HUES48 (cell line): ENCODE results near the gene C5orf15.

ENCODE experiments used
- H3K27ac ChIP-seq: one replicate; pipeline ENCODE4 v1.7.0; 2013; ENCODE audit warnings: low read depth, low read length, inconsistent platforms
- H3K27me3 ChIP-seq: 2 replicates; pipeline ENCODE4 v1.6.1; 2013; ENCODE audit warnings: mild to moderate bottlenecking, low read length; ENCODE audit not compliant: control insufficient read depth, insufficient read depth
- H3K36me3 ChIP-seq: 2 replicates; pipeline ENCODE4 v1.6.1; 2013; ENCODE audit warnings: low read length; ENCODE audit not compliant: control insufficient read depth, insufficient read depth
- H3K4me1 ChIP-seq: 2 replicates; pipeline ENCODE4 v1.6.1; 2013; ENCODE audit warnings: mild to moderate bottlenecking, low read length; ENCODE audit not compliant: control insufficient read depth, insufficient read depth
- H3K4me3 ChIP-seq: 2 replicates; pipeline ENCODE4 v1.5.1; 2013; ENCODE audit warnings: mild to moderate bottlenecking, low read depth, low read length
- H3K9ac ChIP-seq: 2 replicates; pipeline ENCODE4 v1.6.1; 2013; ENCODE audit warnings: mild to moderate bottlenecking, low read depth, low read length, moderate library complexity
- H3K9me3 ChIP-seq: 2 replicates; pipeline ENCODE4 v1.6.1; 2013; ENCODE audit warnings: low read length; ENCODE audit not compliant: control insufficient read depth, insufficient read depth

The C5orf15 gene

DNA sequence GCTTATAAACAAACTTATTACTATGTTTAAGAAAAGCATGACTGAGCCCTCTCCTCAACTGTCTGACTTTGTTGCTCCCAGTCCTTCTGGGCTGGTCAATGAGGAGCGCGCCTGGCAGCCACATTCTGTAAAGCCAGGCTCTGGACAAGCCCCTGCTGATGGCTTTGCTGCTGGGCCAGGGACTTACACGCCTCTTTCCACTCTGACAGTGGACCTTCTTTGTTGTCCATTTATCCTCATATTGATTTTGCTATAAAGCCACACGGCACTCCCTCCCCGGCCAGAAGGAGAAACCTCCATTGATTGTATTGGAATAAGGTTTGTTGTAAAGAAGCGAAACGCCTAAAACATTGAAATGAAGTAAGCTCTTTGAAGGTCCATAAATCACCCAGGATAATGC lies 50.6 kb downstream of the C5orf15 start:
- H3K4me3 ChIP-seq: no peak overlapping the region
- H3K36me3 ChIP-seq: no peaks in the 10 kb centered on the region
- no peaks in the 10 kb centered on the region for H3K4me1 ChIP-seq
- no peak overlapping the region for H3K27ac ChIP-seq
- H3K9me3 ChIP-seq: no peaks in the 10 kb centered on the region
- H3K9ac ChIP-seq: no peak overlapping the region
- no peaks in the 10 kb centered on the region for H3K27me3 ChIP-seq

DNA sequence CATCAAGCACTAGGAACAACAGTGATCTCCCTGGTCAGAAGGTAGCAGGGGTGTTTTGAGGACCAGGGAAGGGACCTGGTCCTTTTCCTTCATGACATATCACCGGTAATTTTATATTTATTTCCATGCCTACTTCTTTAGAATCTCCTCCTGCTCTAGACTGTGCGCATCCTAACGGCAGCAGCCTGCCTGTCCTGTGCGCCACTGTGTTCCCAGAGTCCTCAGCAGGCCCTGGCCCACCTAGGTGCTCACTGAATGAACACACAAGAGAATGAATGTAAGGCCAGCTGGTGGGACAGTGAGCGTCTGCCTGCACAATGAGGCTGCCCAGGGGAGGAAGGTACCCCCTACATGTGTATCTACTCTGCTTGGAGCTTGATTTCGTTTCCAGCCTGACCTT lies 51.5 kb downstream of the C5orf15 start:
- Histone ChIP-seq H3K9me3 (no peaks in the 10 kb centered on the region), H3K9ac (no peak overlapping the region), H3K4me3 (no peak overlapping the region), H3K4me1 (no peaks in the 10 kb centered on the region), H3K36me3 (no peaks in the 10 kb centered on the region), H3K27ac (no peak overlapping the region), H3K27me3 (no peaks in the 10 kb centered on the region)

DNA sequence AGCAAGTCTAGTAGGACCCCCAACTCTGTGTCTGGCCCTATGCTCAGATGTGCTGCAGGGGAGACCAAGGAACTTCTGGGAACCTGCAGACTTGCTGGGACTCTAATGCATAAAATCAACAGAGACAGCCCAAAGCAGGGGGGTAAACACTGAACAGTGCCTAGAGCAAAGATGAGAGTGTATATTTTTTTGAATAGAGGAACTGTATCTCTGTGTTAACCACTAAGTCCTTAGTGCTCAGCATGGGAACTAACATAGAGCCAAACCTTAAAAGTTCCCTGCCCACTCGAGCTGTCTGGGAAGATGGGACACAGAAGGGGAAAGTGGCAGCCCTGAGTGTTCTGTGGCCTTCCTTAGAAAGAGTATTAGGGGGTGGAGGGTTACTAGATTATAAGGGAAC lies 51.9 kb downstream of the C5orf15 start:
- Histone ChIP-seq H3K27ac (no peak overlapping the region), H3K36me3 (no peaks in the 10 kb centered on the region), H3K4me1 (no peaks in the 10 kb centered on the region), H3K27me3 (no peaks in the 10 kb centered on the region), H3K4me3 (no peak overlapping the region), H3K9ac (no peak overlapping the region), H3K9me3 (no peaks in the 10 kb centered on the region)

DNA sequence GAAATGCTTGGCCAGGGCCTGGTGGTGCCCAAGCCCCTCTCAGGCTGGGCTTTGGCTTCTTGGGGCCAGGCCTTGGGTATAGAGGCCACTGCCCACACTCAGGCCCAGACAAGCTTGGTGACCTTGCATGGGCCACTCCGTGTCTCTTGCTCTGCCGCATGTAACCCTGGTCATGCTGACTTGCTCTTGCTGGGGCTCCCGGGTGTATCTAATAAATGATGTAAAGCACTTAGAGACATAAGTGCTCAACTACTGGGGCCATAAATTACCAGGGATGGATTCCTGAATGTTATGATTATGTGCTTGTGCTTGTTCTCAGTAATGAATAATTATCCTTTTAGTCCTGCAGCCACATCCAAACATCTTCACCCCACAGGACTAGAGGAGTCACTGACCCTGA lies 54.0 kb downstream of the C5orf15 start:
- H3K27me3 ChIP-seq: no peaks in the 10 kb centered on the region
- no peaks in the 10 kb centered on the region for H3K4me1 ChIP-seq
- no peak overlapping the region for H3K9ac ChIP-seq
- H3K4me3 ChIP-seq: no peak overlapping the region
- H3K36me3 ChIP-seq: no peaks in the 10 kb centered on the region
- H3K9me3 ChIP-seq: no peaks in the 10 kb centered on the region
- H3K27ac ChIP-seq: no peak overlapping the region

DNA sequence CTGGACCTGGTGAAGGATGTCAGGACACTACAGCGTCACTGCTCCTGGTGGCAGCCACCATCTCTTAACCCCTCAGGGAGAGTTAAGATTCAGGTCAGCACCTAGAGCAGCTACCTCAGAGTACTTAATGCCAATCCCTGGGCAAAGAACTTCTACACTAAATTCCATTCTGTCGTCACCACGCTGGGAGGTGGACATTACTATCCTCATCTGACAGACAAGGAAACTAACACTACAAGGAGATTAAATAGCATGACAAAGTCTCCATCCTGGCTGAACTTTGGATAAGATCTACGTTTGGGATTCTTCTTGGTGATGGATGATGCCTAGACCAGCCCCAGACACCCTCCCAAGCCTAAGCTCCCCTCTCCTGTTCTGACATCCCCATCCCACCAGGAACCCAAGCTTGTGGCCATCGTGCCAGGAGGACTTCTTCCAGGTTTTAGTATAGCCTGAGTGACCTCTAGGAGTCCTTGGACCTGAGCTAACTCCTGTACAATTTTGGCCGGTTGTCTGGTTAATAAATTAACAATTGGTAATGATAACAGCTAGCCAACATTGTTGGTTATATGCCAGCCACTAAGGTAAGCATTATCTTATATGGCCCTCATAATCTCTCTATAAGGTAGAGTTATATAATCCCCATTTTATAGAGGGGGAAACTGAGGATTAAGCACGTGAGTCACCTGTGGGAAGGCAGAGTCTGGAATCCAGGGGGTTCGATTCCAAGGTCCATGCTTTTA lies 54.8 kb downstream of the C5orf15 start:
- H3K27me3 ChIP-seq: no peaks in the 10 kb centered on the region
- H3K9me3 ChIP-seq: no peaks in the 10 kb centered on the region
- H3K4me3 ChIP-seq: no peak overlapping the region
- H3K9ac ChIP-seq: no peak overlapping the region
- H3K4me1 ChIP-seq: no peaks in the 10 kb centered on the region
- no peak overlapping the region for H3K27ac ChIP-seq
- H3K36me3 ChIP-seq: no peaks in the 10 kb centered on the region

DNA sequence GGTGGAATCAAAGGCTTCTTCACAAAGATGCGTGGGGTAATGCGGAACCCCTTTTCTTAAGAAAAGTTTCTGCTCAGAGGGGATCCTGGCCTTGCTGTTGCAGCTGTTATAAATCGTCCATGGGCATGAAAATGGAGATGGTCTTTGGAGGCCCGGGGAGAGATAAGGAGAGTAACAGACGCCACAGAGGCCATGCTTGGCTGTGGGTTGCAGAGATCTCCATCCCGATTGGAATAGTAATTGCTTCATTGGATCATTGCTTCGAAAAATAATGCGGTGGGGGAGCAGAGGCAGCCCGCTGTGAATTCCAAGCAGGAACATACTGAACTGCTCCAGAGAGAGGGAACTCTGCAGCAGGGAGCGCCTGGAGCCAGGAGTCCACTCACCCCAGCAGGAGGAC lies 55.5 kb downstream of the C5orf15 start:
- no peak overlapping the region for H3K9ac ChIP-seq
- no peaks in the 10 kb centered on the region for H3K9me3 ChIP-seq
- no peaks in the 10 kb centered on the region for H3K4me1 ChIP-seq
- no peak overlapping the region for H3K4me3 ChIP-seq
- no peaks in the 10 kb centered on the region for H3K36me3 ChIP-seq
- H3K27ac ChIP-seq: no peak overlapping the region
- no peaks in the 10 kb centered on the region for H3K27me3 ChIP-seq

DNA sequence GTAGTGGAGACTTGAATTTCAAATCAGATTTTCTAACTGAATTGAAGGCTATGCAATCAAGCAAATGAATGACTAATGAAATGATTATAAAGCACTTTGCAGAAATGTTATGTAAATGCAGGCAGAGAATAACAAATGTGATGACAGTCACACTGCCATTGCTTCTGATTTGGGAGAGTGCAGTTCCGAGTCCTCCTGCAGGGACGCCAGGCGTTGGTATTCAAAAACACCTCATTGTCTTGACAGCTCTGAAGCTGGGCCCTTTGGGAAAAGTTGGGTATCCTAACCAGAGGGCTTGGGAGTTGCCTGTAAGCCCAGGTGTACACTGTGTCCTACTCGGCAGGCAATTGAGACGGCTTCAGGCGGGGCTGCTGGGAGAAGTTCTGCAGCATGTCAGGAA lies 57.9 kb downstream of the C5orf15 start:
- no peak overlapping the region for H3K9ac ChIP-seq
- H3K27me3 ChIP-seq: no peaks in the 10 kb centered on the region
- no peak overlapping the region for H3K4me3 ChIP-seq
- no peaks in the 10 kb centered on the region for H3K4me1 ChIP-seq
- H3K36me3 ChIP-seq: no peaks in the 10 kb centered on the region
- H3K27ac ChIP-seq: no peak overlapping the region
- H3K9me3 ChIP-seq: no peaks in the 10 kb centered on the region

DNA sequence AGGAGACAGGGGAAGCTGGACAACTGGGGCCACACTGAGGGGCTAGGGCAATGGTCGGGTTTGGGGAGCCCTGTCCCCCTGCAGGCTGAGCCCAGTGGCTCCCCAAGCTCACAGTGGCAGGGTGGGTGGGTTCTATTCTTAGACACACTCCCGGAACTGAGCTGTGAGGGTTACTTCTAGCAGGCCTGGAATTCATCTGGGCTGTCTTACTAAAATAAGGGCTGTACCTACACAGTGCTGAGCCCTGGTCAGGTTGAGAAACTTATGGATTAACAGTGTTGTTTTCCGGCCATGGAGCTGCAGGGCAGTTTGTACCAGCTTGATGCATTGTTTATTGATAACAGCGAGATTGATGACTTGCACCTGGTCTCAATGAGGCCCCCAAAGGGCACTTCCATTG lies 58.8 kb downstream of the C5orf15 start:
- Histone ChIP-seq H3K36me3 (no peaks in the 10 kb centered on the region), H3K4me3 (no peak overlapping the region), H3K9ac (no peak overlapping the region), H3K27ac (no peak overlapping the region), H3K9me3 (no peaks in the 10 kb centered on the region), H3K4me1 (no peaks in the 10 kb centered on the region), H3K27me3 (no peaks in the 10 kb centered on the region)

DNA sequence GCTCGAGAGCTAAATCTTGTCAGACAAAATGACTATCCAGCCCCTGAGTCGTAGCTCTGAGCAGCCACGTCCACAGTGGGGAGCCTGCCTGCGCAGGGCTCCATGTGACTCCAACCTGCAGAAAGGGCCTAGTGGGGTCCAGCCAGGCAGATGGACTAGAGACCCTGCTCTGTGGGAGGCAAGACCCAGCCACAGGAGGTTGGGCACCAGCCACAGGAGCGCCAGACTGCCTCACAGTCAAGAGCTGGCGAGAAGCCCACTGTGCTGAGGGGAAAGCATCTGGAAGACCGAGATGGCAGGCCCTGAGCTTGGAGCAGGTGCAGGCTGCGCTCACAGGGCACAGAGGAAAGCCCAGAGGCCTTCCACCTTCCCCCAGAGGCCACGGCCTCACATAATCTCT lies 61.4 kb downstream of the C5orf15 start:
- no peaks in the 10 kb centered on the region for H3K9me3 ChIP-seq
- no peak overlapping the region for H3K9ac ChIP-seq
- no peak overlapping the region for H3K27ac ChIP-seq
- no peak overlapping the region for H3K4me3 ChIP-seq
- no peaks in the 10 kb centered on the region for H3K36me3 ChIP-seq
- no peaks in the 10 kb centered on the region for H3K4me1 ChIP-seq
- no peaks in the 10 kb centered on the region for H3K27me3 ChIP-seq

DNA sequence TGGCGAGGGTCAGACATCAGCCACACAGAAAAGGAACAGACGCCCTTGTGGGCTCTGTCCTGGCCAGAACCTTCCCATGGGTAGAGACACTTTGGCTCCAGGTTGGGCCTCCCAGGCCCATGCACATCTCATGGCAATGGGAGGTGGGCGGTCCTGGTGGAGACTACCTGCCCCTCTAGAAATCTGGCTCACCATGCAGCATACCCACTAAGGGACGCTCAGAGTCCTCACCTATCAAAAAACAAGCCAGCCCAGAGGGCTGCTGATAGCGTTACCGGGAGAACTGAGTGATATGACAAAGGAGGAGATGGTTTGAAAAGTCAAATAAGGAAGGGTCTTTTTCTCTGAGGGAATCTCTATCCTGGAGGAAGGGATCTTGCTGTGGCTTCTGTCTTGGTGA lies 62.1 kb downstream of the C5orf15 start:
- Histone ChIP-seq H3K27me3 (no peaks in the 10 kb centered on the region), H3K9me3 (no peaks in the 10 kb centered on the region), H3K36me3 (no peaks in the 10 kb centered on the region), H3K4me1 (no peaks in the 10 kb centered on the region), H3K27ac (no peak overlapping the region), H3K9ac (no peak overlapping the region), H3K4me3 (no peak overlapping the region)
